Brain microvascular endothelial cell (primary cell): Measurements from ENCODE around the gene DAG1.

Source experiments
- DNase-seq: peaks from one replicate; pipeline ENCODE4 v3.0.0-alpha.2; 2020
- H3K27ac ChIP-seq: fragments of 250-450 bp; sonication (Bioruptor Pico); 2 replicates; pipeline ENCODE4 v1.5.1; 2020; ENCODE audit warnings: mild to moderate bottlenecking, moderate library complexity
- H3K27me3 ChIP-seq: fragments of 250-450 bp; sonication (Bioruptor Pico); replicated peaks from 2 replicates; pipeline ENCODE4 v1.5.1; 2020; ENCODE audit warnings: mild to moderate bottlenecking
- H3K36me3 ChIP-seq: fragments of 250-450 bp; sonication (Bioruptor Pico); replicated peaks from 2 replicates; pipeline ENCODE4 v1.5.1; 2020; ENCODE audit warnings: mild to moderate bottlenecking
- H3K4me3 ChIP-seq: 2 replicates; pipeline ENCODE4 v1.5.1; 2011; ENCODE audit warnings: low read depth, mild to moderate bottlenecking, control low read depth, low read length, moderate library complexity
- in situ Hi-C: cut with HindIII; loops from 2 replicates; pipeline ENCODE4 v1.10.0; 2017; ENCODE audit warnings: low sequenced_read_pairs, low pct_ligation_motif_present
- TF ChIP-seq, protein P1 (sequence below): IDR thresholded peaks from 2 replicates; pipeline ENCODE4 v1.5.1; 2011; ENCODE audit warnings: low read depth, mild to moderate bottlenecking, moderate library complexity, low read length, control low read depth, inconsistent platforms; ENCODE audit errors: missing control alignments

The DAG1 gene

DNA sequence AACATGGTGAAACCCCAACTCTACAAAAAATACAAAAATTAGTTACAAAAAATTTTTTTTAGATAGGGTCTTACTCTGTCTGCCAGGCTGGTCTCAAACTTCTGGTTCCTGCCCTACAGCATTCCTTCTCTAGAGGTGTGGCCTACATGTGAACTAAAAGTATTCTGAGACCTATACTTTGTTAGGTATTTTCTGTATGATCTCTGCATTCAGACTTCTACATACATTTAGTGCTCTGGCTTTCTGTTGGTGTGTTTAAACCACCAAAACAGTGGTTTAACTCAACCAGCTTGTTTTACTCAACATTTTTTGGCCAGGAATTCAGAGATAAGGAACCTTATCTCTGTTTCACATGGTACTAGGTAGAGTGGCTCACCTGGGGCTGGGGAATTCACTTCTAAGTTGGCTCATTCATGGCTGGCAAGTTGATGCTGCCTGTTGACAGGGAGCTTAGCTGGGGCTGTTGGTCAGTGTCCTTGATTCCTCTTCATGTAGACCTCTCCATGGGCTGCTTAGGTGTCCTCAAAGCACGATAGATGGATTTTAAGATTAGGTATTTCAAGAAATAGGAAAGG, 42.8 kb downstream of the DAG1 start:
- no peak for DNase-seq
- in situ Hi-C loops, result no loop called here
- H3K27me3 ChIP-seq, result no peaks in the 10 kb centered on the region
- TF ChIP-seq, protein P1, sequence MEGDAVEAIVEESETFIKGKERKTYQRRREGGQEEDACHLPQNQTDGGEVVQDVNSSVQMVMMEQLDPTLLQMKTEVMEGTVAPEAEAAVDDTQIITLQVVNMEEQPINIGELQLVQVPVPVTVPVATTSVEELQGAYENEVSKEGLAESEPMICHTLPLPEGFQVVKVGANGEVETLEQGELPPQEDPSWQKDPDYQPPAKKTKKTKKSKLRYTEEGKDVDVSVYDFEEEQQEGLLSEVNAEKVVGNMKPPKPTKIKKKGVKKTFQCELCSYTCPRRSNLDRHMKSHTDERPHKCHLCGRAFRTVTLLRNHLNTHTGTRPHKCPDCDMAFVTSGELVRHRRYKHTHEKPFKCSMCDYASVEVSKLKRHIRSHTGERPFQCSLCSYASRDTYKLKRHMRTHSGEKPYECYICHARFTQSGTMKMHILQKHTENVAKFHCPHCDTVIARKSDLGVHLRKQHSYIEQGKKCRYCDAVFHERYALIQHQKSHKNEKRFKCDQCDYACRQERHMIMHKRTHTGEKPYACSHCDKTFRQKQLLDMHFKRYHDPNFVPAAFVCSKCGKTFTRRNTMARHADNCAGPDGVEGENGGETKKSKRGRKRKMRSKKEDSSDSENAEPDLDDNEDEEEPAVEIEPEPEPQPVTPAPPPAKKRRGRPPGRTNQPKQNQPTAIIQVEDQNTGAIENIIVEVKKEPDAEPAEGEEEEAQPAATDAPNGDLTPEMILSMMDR, result no peak
- no peak overlapping the region for H3K4me3 ChIP-seq
- H3K36me3 ChIP-seq, result peaks cover 3% of the 10 kb centered on the region
- no peak overlapping the region for H3K27ac ChIP-seq

DNA sequence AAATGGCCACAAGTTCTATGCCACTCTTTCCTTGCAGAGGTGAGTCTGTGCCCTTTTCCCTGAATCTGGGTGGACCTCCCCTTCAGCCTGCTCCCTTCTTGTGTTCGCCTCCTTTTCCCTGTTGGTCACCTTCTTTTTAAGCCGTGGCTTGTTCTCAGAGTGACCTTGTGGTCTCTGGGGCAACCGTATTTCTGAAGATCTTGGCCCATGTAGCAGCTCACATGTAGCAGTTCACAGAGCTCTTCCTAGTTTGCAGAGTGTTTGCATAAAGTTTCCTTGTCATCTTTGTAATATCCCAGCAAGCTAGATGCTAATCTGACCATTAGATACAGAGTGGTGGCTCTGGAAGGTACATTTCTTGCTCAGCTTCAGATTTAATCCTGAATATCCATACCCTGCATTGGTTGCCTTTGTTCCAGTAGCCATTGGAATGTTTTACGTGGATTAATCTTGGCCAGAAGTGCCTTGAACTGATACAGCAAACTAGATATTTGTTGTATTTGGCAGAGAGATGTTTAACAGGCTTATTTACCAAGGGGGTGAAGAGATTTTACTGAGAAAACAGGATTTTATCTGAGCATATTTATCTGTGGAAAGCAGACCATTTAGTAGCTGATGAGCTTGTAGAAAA, 43.5 kb downstream of the DAG1 start:
- no peak overlapping the region for H3K27ac ChIP-seq
- no peak for DNase-seq
- in situ Hi-C loops, result no loop called here
- H3K36me3 ChIP-seq, result peaks cover 3% of the 10 kb centered on the region
- TF ChIP-seq, protein P1, result no peak
- no peak overlapping the region for H3K4me3 ChIP-seq
- no peaks in the 10 kb centered on the region for H3K27me3 ChIP-seq

DNA sequence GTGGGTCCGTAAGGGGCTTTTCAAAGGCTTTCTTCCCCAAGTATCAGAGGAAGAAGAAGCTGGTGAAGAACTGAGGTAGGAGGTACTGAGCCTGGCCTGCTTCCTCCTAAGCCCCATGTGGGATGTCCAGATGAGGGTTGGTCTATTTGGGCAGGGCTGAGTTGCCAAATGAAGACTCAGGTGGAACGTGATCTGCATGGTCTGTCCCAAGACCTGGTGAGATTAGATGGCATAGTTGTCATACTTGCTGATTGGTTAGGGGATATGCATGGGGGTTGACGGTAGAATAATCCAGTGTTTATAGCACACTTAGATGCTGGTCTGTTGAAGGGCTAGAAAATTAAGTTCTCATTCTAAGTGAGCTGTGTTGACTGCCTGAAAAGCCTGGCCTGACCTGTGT, 47.9 kb downstream of the DAG1 start:
- H3K27me3 ChIP-seq, result no peaks in the 10 kb centered on the region
- H3K36me3 ChIP-seq, result peaks cover 3% of the 10 kb centered on the region
- H3K27ac ChIP-seq, result no peak overlapping the region
- in situ Hi-C loops, result no loop called here
- no peak overlapping the region for H3K4me3 ChIP-seq
- DNase-seq, result no peak
- TF ChIP-seq, protein P1, result no peak

DNA sequence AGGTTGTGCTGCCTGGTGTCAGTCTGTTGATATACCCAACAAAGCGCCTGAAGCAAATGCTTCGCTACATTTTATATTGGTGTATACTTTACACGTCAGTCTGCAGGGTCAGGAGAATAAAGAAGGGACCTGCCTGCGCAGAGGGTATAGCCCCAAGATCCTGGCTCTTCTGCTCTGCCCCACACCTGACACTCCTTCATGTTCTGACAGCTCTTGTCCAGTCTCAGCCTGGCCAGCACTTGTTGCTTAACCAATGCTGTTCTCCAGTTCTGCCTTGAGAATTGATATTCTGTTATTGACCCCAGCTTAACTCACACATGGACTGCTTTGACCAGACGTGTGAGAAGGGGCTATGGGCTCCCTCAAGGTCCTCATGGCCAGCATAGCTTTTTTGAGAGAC, 48.4 kb downstream of the DAG1 start:
- Histone ChIP-seq H3K36me3 (peaks cover 3% of the 10 kb centered on the region), H3K27ac (no peak overlapping the region), H3K27me3 (no peaks in the 10 kb centered on the region), H3K4me3 (no peak overlapping the region)
- no peak for DNase-seq
- in situ Hi-C loops, result no loop called here
- TF ChIP-seq, protein P1, result no peak

DNA sequence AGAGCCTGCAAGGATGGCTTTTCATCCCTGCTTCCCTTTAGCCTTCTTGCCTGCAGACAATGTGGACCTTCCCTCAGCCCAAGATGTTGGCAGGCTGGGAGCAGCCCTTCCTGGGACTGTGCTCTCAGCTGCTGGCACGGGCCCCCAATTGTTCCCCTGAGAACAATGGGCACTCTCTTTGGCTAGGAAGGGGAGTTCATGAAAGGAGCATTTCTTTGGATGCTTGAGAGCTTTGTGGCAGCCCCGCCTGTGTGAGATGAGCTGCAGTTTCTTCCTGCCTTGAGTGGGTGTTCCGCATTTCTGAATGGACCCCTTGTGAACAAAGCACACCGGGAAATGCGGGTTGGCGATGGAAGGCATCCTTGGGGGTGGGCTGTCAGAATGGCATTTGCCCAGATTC, 49.2 kb downstream of the DAG1 start:
- no peak for DNase-seq
- in situ Hi-C loops, result no loop called here
- Histone ChIP-seq H3K4me3 (no peak overlapping the region), H3K27ac (no peak overlapping the region), H3K36me3 (no peaks in the 10 kb centered on the region), H3K27me3 (no peaks in the 10 kb centered on the region)
- TF ChIP-seq, protein P1, result no peak

DNA sequence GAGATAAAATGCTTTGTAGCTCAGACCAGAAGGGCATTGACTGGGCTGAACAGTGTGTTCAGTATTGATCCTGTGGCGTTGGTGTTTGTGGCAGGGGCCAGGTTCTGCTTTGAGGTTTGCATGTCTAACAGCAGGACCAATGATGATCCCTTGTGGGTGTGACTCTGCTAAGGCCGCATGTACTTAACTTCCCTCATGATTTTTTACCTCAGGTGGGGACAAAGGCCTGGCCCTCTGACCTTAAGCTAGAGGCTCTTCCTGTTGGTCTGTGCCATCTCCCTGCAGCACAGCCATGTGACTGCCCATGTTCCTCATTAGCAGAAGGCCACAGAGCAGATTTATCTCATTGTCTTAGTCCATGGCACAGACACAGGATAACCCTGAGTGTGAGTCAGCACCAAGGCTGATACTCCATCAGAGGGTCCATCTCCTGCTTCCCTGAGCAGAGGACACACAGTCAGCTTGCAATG, 49.9 kb downstream of the DAG1 start:
- no peak for DNase-seq
- in situ Hi-C loops, result no loop called here
- H3K4me3 ChIP-seq, result no peak overlapping the region
- TF ChIP-seq, protein P1, result no peak
- H3K27ac ChIP-seq, result no peak overlapping the region
- H3K36me3 ChIP-seq, result no peaks in the 10 kb centered on the region
- H3K27me3 ChIP-seq, result no peaks in the 10 kb centered on the region
